Embryonic facial prominence (tissue), 1 donor: ENCODE measurements around the gene VANGL1.

Experiments
- DNase-seq: peaks from one replicate; pipeline ENCODE4 v3.0.0-alpha.2; 2016; ENCODE audit errors: extremely low spot score

Gene VANGL1

GRCh38 chr1:115644109-115644508 lies 2.3 kb downstream of the VANGL1 start:
- DNase-seq: no peak

GRCh38 chr1:115647047-115647446 lies 5.3 kb downstream of the VANGL1 start:
- DNase-seq: no peak

GRCh38 chr1:115647507-115647906 lies 5.7 kb downstream of the VANGL1 start:
- no peak for DNase-seq

GRCh38 chr1:115647919-115648650 lies 6.3 kb downstream of the VANGL1 start:
- DNase-seq: no peak

DNA sequence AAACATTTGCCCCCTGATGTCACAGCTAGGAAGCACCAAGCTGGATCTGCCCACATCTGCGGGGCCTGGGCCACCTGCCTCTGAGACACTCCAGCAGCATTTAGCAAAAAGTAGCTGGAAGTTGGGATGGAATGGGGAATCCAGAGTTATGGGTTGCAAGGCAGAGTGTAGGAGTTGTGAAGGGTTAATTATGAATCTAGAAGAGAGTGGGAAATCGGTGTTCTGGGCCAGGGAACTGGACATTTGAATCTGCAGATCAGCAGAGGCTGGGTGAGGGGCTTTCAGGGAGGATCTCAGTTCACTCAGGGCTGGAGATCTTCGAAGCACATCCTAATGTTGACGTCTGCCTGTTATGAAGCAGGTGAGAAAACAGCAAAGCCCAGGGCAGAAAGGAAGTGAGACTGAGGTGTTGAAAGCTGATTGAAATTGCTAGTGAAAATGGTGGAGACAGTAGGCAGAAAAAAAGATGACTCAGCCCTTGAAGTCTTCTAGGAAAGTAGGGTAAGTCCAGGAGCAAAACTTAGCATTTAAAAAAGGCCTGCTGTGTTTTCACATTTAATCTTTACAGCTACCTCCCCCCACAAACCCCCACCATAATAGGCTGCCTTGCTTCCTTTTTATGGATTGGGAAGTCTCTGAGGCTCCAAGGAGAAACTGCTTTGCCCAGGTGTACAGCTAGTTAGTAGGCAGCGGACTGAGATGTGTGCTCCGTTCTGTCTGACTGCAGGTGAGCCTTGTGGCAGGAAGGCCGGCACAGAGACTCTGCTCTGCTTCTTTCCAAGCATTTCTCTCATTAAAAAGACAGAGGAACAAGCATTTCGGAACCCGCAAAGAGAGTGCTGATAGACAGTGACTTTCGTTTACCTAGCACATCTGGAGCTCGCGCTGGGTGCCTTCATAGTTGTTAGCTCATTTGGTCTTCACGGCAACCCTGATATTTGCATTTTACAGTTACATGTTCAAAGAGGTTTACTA lies 7.2 kb downstream of the VANGL1 start:
- DNase-seq: no peak

DNA sequence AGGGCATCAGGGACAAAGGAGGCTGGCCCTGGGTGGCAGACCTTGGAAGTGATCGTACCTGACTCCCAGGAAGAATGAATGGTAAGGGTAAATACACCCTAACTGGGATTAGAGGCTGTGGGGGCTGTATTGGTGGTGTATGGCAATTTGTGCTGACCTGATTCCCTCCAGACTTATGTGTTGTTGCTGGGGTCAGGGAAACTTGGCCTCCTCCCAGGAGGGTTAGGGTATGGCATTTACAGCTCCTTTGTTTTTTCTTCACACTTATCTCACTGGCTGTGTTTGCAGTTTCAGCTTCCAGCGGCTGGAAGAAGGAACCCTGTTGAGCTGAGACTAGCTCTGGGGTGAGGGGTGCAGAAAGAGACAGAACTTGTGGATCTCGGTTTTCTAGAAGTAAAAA lies 8.2 kb downstream of the VANGL1 start:
- no peak for DNase-seq

- DNase-seq: no peak
Measured at GRCh38 chr1:115650961-115651360, 9.2 kb downstream of the VANGL1 start.

DNA sequence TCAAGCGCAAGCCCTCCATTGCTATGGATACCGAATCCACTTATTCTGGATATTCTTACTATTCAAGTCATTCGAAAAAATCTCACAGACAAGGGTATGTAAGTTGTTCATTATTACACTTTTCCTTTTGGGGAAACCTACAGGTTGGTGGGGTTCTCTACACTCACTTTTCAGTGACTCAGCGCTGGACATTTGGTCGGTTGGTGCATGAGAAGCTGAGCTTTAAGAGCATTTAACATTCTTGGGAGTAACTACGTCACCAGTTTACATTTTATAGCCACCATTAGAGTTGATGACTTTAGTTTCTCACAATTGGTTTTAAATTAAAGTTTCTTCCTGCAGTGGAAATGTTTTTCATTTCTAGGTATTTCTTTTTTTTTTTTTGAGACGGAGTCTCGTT lies 9.6 kb downstream of the VANGL1 start:
- no peak for DNase-seq

GRCh38 chr1:115652236-115652788 lies 10.5 kb downstream of the VANGL1 start:
- no peak for DNase-seq

GRCh38 chr1:115654125-115654524 lies 12.4 kb downstream of the VANGL1 start:
- no peak for DNase-seq

DNA sequence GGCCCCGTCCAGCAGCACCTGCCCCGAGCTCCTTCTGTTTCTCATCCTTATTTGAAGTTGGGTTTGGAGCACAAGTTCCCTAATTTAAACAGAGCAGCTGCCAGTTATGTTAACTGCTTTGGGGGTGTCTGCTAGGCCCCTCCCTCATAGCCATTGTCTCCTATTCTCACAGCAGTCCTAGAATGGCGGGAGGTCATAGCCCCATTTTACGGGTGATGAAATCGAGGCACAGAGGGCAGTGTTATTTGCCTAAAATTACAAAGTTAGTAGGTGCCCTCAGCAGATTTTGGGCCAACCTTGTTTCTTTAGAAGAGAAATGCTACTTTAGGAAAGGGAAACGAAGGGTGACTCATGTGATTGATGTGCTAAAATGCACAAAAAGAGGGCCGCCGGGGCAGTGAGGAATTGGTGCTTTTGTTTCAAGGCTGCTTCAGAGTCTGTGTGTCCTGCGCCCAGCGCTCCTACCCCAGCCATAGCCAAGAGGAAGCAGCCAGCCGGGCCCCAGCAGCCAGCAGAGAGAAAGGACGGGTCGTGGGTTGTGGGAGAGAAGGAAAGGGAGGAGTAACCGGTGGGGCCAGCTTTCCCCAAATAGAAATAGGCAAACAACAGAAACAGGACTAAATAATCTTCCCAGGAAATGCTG lies 13.0 kb downstream of the VANGL1 start:
- DNase-seq: no peak

DNA sequence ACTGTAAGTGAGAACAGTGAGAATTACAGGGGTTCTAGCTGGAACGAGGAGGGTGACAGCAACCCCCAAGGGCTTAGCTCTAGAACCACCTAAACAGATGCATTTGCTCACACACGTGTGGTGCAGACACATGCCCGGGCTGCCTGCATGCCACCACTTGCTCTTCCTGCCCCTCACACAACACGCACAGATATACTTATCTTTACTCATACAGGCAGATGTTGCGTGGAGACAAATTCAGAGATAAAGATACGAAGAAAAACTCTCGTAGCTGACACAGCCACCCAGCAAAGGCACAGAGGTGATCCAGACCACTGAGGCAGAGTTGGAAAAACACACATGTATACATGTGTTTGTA lies 13.5 kb downstream of the VANGL1 start:
- no peak for DNase-seq

DNA sequence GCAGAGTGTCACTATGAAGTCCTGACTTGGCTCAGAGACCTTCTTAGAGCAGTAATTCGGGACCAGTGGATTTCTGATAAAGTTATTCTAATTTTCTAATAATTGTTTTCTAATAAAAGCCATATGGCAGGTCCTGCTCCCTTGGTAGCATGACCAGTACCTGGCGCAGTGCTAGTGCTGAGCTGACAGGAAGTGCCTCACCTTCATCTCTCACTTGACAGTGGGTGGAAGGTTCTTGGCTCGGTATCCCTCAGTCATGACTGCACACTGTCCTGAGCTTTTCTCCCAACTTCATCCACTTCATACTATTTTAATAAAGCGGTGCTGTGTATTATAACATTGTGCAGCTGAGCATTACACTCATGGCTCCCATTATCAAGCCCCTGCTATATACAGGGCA lies 14.1 kb downstream of the VANGL1 start:
- no peak for DNase-seq

GRCh38 chr1:115656461-115657077 lies 14.8 kb downstream of the VANGL1 start:
- no peak for DNase-seq

- no peak for DNase-seq
Measured at GRCh38 chr1:115658646-115659045, 16.9 kb downstream of the VANGL1 start.

DNA sequence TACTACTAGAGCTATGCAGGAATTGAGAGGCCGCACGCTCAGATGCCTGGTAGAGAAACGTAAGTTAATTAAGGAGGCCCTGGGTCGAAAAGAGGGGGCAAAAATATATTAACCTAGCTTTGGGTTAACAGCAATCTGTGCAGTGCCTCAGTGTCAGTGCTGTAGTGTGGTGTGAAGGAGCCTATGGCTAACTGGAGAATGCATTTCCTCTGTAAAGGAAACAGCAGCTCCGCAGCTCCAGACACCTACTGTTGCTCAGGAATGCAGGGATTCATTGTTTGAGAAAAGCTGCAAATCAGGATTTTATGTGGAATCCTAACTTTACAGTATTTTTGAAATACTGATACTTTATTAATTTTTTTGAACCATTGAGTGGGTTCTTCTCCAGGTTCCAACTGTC lies 18.4 kb downstream of the VANGL1 start:
- no peak for DNase-seq

DNA sequence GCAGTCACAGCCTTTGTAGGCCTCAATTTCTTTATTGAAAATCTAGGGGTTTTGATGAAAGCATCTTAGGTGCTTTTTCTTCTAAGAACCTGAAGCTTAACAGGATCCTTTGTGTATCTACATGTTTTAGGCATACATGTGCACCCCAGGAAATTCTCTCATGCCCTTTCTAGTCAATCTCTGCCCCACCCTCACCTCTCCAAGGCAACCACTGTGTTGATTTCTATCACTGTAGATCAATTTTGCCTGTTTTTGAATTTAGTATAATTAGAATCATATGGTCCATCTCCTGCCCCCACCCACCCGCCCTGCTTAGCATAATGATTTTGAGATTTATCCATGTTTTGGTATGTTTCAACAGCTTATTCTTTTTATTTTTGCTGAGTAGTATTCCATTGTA lies 19.4 kb downstream of the VANGL1 start:
- no peak for DNase-seq

DNA sequence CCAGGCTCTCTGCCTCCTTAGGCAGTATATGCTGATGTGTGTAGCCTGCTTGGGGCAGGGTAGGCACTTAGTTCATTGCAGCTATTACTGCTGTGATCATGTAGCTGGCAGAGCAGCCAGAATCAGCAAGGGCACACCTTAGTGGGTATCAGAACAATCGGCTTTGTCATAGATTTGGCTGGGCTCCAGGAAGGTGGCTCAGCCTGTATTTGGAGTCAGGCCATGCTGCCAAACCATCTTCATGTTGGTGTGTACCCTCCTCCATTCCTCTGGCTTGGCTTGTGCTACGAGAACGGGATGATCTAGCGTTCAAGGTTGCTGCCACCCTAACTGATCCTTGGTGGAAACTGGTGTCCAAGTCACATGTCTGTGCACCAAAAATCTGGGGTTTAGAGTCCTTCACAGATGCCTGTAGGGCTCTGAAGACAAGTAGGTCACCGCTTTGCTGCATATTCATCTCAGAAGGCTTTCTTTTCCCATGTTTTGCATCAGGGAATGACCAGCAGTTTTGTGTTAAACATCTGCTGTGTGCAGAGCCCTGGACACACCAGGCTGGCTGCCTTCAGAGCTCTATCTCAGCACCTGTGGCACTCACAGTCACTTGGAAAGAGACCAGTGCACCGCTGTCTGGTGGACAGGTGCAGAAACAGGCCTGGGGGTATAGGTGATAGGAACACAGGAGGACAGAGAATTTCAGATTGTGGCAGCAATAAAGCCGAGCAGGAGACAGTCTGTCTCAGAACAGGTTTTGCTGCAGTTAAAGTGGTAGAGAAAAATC lies 23.7 kb downstream of the VANGL1 start:
- DNase-seq: no peak

- DNase-seq: no peak
Measured at GRCh38 chr1:115666206-115666605, 24.4 kb downstream of the VANGL1 start.

- DNase-seq: no peak
Measured at GRCh38 chr1:115666702-115667101, 24.9 kb downstream of the VANGL1 start.

DNA sequence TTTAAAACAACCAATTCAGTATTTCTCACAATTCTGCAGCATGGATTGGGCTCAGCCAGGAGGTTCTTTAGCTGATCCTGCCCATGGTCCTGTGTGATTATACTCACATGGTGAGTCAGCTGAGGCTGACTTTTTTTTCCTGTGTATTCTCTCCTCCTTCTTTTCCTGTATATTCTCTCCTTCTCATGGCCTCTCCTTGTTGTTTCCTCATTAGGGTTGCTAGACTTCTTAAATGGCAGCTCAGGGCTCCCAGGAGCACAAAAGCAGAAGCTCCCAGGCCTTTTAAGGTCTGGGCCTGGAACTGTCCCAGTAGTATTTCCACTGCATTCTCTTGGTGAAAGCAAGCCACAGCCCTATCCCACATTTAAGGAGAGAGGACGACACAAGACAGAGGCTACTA lies 26.8 kb downstream of the VANGL1 start:
- no peak for DNase-seq
